ENCODE results near the gene KDSR.
A peak's percentile ranks its signal among the peaks of the same experiment; 100 is the strongest.

The KDSR gene

DNA sequence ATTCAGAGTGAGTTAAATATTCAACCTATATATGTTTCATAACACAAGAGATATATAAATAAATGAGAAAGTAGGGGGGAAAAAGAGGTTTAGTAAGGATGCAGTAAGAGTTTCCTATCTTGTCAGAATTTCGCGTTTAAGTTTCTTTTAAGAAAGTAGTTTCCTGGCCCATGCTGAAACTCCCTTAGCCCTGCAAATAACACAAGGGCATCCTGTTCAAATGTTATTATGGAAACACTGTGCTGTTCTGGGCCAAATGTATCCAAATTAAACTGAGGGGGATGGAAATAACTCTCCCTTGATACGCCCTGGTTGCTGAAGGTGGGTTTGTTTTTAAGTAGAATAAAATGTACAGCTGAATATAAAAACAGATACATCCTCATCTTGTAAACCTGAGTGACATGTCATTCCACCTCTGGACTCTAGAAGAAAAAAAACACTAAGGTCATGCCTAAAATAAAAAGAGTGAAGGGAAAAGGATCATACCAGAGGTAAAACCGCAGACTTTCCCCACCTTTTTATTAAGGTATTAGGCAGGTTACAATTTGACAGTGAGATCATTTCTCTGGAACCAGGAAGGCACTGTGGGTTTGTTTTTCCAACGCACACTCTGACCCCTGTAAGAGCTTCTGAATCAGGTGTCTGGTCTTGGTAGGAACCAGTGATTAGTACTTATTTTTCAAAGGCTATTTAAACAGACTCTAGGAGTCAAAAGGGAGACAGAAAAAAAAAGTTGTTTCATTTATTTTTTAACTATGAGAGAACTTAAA, 64.2 kb downstream of the KDSR start:
- no peak for DNase-seq

DNA sequence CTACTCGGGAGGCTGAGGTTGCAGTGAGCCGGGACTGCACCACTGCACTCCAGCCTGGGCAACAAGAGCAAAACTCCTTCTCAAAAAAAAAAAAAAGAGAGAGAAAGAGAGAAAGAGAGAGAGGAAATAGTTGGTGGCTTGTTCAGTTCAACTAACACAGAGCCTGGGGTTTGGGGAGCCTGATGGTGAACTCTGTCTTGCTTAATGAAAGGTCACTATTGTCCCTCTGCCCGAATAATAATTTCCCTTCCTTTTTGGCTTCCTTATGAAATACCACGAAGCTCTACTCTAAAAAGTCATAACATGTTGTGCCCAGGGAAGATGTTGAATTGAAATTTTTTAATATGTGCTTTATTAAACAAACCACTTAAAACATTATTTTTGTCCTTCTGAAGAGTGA, 64.8 kb downstream of the KDSR start:
- DNase-seq = no peak

DNA sequence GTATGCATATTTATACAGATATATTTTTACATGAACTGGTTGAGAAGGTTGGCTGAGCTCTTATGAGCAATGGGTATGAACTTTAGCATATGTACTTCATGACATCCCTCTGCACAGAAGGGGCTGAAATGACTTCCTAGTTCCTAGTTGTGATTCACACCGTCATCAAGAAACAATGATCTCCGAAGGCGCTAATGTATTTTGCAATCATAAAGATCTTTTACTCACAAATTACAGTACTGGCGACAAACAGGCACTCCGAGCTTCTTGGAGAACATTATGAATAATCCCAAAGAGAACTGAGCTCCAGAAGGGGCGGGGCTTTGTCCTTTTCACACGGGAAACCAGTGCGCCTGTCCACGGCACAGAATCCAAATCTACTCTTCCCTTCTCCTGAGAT, 65.6 kb downstream of the KDSR start:
- no peak for DNase-seq

- no peak for DNase-seq
Observed at GRCh38 chr18:63299837-63300745, 66.9 kb downstream of the KDSR start.

DNA sequence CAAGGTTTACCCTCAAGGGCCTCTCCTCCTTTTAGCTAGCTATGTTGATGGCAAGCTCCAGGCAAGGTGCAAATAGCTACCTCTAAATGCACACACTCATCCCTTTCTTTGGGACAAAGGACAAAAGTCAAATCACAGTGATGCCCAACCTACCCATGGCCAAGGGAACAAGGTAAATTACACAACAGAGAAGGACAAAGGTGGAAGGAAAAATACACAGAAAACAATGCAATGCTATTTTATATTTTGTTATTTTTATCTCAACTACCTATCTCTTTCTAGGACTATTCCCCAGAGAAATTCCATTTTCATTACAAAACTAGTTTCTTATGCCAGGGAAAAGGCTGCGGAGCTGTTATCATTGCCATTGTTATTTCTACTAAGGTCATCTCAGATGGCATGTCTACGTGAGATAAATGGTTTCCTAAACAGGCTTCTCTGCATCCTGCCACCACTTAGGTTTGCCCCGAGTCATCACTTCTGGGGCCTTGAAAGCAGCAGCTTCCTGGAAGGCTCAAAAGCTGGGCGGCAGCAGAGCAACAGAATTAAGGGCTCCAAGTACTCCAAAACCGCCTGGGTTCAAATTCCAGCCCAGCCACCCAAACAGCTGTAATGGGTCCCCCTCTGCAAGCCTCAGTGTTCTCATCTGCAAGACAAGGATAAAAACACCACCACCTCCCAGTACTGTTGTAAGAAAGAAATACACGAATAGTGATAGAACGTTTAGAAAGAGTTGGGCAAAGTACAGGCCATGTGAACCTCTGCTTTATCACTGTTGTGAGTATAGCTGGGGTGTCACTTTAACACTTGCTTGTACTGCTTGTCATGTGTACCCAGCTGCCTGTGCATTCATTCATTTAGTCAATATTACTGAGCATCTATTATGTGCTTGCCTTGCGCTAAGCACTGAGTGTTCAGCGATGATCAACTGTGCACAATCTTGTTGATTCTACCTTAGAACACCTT, 68.3 kb downstream of the KDSR start:
- no peak for DNase-seq

- DNase-seq = peak; percentile 85
Observed at GRCh38 chr18:63297687-63298399, 69.2 kb downstream of the KDSR start.

- no peak for DNase-seq
Observed at GRCh38 chr18:63293935-63294334, 73.1 kb downstream of the KDSR start.

DNA sequence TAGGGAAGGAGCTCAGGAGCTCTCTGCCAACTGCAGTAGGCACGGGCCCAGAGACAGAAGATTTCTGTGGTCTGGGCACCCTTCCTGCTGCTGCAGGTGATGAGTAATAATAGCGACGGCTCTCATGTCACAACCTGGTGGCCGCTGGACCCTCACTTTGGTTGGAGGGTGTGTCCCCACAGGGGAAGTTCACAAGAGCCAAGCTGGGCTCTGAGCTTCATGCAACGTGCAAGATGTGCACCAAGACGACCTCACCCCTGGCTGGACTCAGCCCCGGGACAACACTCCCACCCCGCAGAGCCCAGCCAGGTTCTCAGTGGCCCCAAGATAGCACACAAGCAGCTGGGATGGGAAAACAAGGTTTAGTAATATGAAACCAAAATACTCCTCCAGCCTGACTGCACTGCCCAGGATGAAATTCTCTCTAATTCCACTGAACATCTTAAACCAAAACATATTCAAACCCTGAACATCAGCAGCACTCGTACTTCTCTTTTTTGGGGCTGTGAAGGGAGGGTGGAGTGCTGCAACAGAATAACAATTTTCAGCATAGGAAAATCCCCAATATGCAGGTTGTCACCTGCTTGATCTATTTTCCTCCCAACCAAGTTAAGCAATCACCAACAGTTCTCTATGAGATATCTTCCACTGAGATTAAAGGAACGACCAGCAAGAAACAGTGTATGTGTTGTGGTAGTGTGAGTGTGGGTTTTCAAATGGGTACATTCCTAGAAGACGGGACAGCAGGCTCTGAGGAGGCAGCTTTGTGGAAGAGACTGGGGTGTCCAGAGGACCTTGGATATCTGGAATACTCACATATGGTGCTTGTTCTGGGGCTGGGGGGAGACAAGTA, 73.9 kb downstream of the KDSR start:
- no peak for DNase-seq

DNA sequence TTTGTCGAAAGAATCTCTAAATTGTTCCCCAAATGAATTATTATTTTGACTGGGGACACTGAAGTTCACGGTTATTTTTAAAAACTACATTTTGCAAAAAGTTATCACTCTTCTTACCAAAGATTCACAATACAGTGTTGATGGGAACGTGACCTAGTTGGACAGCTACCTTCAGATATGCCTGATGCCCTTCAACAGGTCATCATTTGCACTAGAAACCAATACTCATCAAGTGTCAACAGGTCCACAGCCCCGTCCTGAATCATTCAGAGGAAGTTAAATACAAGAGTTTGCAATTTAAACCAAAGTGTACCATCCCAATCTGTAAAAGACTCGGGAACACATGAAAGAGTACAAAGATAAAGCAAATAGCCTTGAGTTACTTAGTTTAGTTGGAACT, 75.7 kb downstream of the KDSR start:
- DNase-seq = no peak

GRCh38 chr18:63290821-63291200, 76.2 kb downstream of the KDSR start:
- DNase-seq = no peak

- no peak for DNase-seq
Observed at GRCh38 chr18:63290166-63290820, 76.7 kb downstream of the KDSR start.

DNA sequence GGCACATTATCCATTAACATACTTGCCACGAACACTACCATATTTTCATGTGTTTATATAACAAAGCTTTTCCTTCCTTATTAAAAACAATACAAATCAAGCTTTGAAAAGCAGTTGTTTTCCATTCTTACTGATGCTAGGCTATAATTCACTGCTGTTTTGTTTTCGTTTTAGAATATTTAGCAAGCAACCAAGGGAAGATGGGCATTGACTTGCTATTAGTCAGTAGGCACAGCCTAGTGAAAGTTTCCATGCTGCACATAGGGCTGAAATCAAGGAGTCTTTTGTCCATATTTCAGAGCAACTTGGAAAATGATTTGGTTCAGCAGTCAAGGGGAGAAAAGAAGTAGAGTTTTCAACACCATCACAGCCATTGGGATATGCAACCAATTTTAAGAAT, 78.7 kb downstream of the KDSR start:
- no peak for DNase-seq

DNA sequence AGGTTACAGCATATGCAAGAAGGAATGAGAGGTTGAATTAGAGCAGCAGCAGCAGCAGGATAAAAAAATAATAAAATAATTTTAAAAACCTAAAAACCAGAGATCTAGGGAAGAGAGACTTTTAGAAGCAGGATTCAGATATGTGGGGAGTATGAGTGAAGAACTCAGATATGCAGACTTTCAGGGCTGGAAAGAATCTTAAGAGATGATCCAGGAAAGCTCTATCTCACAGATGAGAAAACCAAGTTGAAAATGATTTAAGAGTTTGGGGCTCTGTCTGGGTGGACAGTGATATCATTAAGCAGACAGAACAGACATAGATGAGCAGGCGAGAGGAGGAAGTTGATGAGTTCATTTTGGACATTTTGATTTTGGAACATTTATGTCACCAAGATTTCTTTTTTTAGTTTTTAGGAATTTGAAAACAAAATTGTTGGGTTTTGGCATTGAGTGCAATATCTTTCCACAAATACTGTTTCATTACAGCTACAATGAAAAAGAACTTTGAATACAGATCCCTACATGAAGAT, 79.2 kb downstream of the KDSR start:
- DNase-seq = no peak

GRCh38 chr18:63286926-63287325, 80.1 kb downstream of the KDSR start:
- DNase-seq = no peak

GRCh38 chr18:63284827-63285733, 81.9 kb downstream of the KDSR start:
- DNase-seq = peak; percentile 51

- DNase-seq = no peak
Observed at GRCh38 chr18:63284173-63284799, 82.7 kb downstream of the KDSR start.

- DNase-seq = no peak
Observed at GRCh38 chr18:63283305-63284094, 83.5 kb downstream of the KDSR start.

DNA sequence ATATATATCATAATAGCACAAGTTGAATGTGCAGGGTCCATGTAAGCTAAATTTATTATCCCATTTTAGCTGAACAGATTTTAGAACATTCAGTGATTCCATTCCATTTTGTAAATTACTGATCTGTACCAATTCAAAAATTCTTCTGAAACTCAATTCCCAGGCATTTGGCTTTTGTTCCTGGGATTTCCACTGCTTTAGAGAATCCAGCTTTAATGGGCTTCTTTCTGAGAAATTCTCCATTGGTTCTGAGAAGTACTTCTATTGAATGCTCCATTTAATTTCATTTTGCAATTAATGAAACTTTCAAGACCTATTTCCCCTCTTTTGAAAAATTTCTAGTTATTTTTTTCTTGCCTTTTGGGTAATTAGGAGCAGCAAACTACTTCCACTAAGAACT, 84.2 kb downstream of the KDSR start:
- DNase-seq = no peak

Data from NCI-H526 treated with DMSO at 0.1 percent for 48 hours (cell line).